GM19372 (cell line): Measurements from ENCODE around the gene RND3.

ENCODE experiments used
- ATAC-seq: cut with Tn5 transposase; IDR thresholded peaks from one replicate; pipeline ENCODE4 v1.9.1; 2021; ENCODE audit warnings: mild to moderate bottlenecking, low read depth, moderate library complexity; ENCODE audit not compliant: unreplicated experiment

The RND3 gene

GRCh38 chr2:150445398-150445797 is 42.1 kb downstream of the RND3 start:
- ATAC-seq = no peak

DNA sequence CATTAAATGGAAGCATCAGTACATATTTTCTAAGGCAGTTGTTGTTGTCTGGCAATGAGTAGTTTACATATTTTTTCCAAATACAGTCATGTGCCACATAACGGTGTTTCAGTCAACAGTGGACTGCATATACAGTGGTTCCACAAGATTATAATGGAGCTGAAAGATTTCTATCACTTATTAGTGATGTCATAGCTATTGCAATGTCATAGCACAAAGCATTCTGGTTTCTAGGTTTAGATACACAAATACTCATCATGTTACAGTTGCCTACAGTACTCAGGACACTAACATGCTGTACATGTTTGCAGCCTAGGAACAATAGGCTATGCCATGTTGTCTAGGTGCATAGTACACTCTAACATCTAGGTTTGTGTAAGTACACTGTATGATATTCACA is 45.0 kb downstream of the RND3 start:
- ATAC-seq = no peak

- no peak for ATAC-seq
Measured at GRCh38 chr2:150441784-150442183, 45.7 kb downstream of the RND3 start.

DNA sequence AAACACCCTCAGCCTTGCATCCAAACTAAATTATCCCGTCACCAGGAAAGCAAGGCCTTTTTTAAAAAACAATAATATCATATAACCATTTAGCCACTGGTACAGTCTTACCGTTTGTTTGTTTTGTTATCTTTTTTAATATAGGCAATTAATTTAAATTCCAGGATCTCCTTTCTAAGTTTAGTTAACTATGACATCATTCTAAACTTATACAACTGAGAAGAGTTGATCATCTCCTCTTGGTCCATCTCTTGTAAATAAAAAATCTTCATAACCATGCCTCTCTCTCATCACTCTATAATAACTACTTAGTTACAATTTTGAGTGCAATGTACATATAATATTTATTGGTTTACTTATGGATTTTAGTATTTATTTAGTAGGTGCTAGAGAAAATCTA is 46.2 kb downstream of the RND3 start:
- no peak for ATAC-seq

GRCh38 chr2:150438654-150439053 is 48.8 kb downstream of the RND3 start:
- ATAC-seq = no peak

DNA sequence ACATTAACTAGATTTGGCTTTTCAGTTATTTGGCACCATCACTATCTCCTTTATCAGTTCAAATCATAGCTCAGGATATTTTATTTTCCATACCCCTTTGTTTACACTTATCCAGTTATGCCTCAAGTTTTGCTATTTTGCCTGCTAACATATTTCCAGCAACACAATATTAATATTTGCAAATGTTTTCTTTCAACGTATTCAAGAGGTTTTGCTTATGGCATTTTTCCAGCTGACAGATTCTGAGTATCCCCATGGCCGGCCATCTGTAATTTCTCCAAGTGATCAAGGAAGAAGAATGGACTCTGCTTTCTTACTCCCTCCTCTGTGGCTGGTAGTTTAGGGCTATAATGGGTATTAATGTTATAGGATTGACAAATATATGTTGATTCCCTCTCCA is 49.4 kb downstream of the RND3 start:
- ATAC-seq = no peak

DNA sequence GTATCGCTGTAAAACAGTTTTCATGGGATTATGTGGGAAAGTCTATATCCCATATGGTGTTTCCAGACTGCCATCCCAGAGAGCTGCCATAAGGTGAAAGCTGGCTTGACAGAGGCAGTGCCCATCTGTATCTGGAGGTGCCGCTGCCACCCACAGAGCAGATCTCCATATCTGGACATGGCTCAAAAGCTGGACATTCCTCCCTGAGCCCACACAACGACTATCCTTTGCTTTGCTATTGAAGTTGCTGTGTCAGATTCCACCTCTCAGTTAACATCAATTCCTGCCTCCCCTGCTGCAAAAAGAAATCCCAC is 55.2 kb downstream of the RND3 start:
- no peak for ATAC-seq

GRCh38 chr2:150431561-150432311 is 55.7 kb downstream of the RND3 start:
- ATAC-seq = no peak

DNA sequence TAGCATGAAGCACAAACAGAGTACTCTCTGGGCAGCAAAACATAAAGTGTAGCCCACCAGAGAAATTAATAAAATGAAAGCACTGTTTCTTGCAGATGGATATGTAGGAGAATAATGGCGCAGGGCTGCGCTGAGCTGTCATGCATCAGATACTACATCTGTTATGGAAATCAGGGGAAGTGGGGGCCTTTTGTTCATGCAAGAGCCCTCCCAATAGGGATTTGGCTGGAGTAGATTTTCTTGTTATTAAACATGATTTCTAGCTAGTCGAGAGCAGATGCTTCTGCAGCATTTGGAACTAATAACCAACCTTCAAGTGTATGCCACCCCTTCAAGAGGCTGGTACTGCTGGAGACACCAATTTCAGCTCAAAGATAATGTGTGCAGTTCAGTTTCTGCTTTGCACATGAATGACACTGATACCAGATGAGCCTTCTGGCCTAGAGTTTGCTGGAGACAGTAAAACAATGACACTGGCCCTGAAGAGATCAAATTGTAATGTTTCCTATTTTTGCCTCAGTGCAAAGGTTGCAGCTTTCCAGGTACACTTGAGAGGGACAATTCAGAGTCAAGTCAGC is 58.0 kb downstream of the RND3 start:
- ATAC-seq = no peak

DNA sequence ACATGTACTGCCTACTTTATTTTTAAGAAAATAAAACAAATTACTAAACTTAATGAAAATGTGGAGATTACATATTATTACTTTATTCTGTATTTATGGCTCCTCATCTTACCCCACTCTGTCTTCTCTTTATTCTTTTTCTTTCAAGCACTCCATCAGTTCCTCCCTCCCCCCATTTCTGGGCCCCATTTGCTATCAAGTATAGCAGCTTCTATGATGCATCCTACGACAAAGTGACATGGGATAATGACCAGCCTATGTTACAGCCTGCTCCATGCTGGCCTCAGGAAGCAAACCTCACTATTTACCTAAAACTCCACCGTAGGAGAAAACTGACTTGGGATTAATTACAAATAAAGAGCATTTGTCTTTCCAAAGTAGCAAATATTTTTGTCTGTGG is 58.8 kb downstream of the RND3 start:
- no peak for ATAC-seq

GRCh38 chr2:150427298-150427697 is 60.2 kb downstream of the RND3 start:
- ATAC-seq = no peak

DNA sequence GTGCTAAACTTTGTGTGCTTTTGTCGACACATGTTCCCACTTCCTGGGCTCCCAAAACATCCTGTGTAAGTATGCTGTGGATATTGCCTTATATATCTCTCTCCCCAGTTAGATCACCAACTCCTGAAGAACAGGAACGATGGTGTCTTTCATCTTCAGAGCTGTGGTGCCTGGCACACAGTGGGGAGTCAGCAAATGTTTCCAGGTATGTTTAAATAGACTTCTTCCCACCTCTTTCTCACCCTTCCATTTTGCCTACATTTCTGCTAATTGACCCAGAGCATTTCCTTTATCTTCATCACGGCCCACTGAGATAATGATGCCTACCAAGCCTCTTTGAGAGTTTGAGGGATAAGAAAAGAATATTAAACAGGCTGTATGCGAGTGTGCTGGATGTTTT is 60.7 kb downstream of the RND3 start:
- no peak for ATAC-seq

- ATAC-seq = no peak
Measured at GRCh38 chr2:150426315-150426714, 61.2 kb downstream of the RND3 start.

DNA sequence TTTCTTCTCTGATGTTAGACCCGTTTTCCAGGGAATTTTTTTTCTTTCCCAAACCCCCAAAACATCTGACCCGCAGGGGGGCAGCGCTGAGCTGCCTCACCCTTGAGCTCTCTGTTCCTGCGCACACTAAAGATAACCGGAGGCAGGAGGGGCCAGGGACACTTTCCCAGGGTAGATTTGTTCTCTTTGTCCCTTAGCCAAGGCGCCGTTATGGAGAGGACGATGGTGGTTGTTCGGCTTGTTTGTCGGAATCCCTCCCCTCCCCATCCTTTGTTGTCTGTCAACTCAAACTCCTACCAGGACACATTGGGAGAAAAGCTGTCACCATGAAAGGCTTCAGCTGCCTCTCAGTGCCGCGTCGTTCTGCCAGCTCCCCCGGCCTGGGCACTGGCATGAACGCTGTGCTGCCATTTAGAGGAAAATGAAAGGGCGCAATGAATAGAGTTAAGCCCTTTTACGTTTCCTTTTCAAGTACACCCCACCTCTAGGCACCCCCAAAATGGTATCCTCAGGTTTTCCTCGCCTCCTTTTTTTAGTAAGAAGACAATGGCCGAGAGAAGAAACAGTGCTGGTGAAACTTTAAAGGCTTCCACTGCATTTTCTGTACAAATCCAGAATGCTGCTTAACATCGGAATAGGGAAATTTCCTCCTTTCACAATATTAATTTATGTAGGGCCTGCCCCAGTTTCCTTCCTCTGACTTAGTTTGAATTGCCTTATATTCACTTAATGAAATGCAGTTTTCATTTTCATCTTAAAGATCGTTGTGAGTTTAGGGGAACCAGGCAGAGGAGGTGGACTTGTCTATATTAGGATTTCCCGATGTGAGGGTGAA is 62.1 kb downstream of the RND3 start:
- ATAC-seq = no peak

DNA sequence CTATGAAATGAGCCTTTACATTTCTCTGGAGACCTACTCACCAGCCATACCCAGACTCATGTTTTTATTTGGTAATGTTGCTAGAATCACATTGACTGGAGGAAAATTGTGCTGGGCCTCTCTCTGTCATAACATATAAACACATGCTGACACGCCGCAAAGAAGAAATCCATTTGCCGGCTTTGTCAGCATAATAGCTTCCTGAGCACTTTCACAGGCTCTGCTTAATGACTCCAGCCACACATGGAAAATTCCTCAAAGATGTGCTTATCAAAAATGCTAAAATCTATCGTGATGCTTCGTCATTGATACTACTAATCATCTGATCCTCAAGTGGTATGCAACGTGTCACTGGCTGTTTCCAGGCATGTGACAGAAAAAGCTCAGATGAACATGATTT is 63.1 kb downstream of the RND3 start:
- ATAC-seq = no peak

GRCh38 chr2:150421126-150421651 is 66.3 kb downstream of the RND3 start:
- no peak for ATAC-seq

DNA sequence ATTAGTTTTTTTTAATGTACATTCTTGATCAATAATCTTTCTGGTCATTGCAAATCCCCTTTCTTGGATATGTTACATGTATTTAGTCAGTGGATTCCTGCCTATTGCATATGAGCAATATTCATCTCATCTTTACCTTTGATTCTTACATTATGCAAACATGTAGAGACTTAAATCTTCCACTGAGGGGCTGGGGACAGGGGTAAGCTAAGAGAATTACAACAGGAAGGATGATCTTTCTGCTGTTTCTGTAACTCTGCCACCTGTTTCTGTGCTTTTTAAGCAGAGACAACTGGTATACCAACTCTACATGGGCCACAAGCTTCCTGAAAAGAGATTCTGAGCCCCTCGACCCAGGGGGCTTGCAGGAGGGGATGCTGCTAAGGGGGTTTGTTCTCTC is 68.6 kb downstream of the RND3 start:
- ATAC-seq = no peak
